ENCODE results near the gene ZNF710.

The ZNF710 gene

DNA sequence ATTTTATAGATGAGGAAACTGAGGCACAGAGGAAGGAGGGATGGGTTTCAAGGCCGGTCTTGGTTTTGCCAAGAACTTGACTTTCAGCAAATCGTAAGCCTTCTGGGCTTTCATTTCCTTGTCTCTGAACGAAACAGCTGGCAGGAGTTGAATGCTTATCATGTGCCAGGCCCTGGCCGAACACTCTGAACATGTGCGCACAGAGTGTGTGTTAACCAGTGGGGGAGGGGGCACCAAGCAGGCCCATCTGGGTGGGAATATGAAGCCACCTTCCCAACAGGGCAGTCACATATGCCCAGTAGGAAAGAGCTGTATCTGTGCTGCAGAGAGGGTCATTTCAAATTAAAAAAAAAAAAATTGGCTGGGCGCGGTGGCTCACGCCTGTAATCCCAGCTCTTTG lies 29.3 kb downstream of the ZNF710 start:
- TF ChIP-seq, protein P1, sequence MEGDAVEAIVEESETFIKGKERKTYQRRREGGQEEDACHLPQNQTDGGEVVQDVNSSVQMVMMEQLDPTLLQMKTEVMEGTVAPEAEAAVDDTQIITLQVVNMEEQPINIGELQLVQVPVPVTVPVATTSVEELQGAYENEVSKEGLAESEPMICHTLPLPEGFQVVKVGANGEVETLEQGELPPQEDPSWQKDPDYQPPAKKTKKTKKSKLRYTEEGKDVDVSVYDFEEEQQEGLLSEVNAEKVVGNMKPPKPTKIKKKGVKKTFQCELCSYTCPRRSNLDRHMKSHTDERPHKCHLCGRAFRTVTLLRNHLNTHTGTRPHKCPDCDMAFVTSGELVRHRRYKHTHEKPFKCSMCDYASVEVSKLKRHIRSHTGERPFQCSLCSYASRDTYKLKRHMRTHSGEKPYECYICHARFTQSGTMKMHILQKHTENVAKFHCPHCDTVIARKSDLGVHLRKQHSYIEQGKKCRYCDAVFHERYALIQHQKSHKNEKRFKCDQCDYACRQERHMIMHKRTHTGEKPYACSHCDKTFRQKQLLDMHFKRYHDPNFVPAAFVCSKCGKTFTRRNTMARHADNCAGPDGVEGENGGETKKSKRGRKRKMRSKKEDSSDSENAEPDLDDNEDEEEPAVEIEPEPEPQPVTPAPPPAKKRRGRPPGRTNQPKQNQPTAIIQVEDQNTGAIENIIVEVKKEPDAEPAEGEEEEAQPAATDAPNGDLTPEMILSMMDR (IDR thresholded peaks at IDR 0.05; ENCODE audit: low read depth, low read length, missing control alignments), result no peak
- H3K27ac ChIP-seq, result no peak overlapping the region
- in situ Hi-C loops (cut with HindIII; ENCODE audit: low pct_ligation_motif_present, low sequenced_read_pairs), result no loop called here
- H3K27me3 ChIP-seq (replicated peaks), result no peaks in the 10 kb centered on the region
- H3K4me3 ChIP-seq (ENCODE audit: low read depth, low read length), result no peak overlapping the region
- no peak for DNase-seq
- H3K36me3 ChIP-seq (replicated peaks), result no peaks in the 10 kb centered on the region

DNA sequence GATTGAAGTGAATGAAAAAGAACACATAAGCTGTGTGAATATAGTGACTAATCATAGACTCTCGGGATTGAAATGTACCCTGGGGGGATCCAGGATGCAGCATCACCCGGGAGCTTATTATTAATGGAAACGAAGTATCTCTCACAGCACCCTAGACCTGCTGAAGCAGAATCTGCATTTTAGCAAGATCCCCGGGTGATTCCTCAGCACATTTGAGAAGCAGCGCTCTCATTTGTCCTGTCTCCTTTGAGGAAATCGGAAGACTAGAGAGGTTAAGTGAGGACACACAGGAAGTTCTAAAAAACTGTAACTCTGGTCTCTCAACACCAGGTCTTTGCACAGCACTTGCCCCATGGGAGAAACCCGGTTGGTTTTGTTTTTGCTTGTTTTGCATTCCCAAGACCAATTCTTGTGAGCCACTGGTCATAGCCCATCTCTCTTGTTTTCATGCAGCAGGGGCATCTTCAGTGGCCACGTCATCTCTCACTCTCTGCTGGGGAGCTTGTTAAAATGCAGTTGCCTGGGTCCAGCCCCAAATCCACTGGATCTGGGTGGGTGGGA lies 30.2 kb downstream of the ZNF710 start:
- H3K36me3 ChIP-seq (replicated peaks), result no peaks in the 10 kb centered on the region
- in situ Hi-C loops (cut with HindIII; ENCODE audit: low pct_ligation_motif_present, low sequenced_read_pairs), result no loop called here
- no peaks in the 10 kb centered on the region for H3K27me3 ChIP-seq (replicated peaks)
- peak; percentile 38 for DNase-seq
- TF ChIP-seq, protein P1 (IDR thresholded peaks at IDR 0.05; ENCODE audit: low read depth, low read length, missing control alignments), result no peak
- no peak overlapping the region for H3K4me3 ChIP-seq (ENCODE audit: low read depth, low read length)
- H3K27ac ChIP-seq, result peak overlapping the region; percentile 46

DNA sequence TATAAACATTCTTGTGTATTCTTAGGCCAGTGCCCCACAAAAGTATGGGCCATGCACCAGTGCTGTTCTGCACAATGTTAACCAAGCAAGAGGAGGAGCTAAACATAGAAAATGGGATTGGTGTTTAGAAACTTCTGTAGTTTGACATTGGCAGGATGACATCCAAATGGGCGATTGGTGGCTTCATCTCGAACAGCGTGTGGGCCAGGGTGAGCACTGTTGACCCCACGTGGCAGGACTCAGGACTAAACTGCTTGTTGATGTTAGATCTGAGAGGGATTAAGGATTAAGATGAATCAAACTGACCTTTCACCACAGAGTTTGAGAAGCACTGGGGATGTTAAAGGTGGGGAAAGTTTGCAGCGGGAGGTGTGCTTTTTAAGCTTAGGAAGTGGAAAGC lies 31.9 kb downstream of the ZNF710 start:
- Histone ChIP-seq H3K27me3 (replicated peaks) (no peaks in the 10 kb centered on the region), H3K27ac (no peak overlapping the region), H3K36me3 (replicated peaks) (no peaks in the 10 kb centered on the region), H3K4me3 (ENCODE audit: low read depth, low read length) (no peak overlapping the region)
- in situ Hi-C loops (cut with HindIII; ENCODE audit: low pct_ligation_motif_present, low sequenced_read_pairs), result no loop called here
- no peak for DNase-seq
- TF ChIP-seq, protein P1 (IDR thresholded peaks at IDR 0.05; ENCODE audit: low read depth, low read length, missing control alignments), result no peak

DNA sequence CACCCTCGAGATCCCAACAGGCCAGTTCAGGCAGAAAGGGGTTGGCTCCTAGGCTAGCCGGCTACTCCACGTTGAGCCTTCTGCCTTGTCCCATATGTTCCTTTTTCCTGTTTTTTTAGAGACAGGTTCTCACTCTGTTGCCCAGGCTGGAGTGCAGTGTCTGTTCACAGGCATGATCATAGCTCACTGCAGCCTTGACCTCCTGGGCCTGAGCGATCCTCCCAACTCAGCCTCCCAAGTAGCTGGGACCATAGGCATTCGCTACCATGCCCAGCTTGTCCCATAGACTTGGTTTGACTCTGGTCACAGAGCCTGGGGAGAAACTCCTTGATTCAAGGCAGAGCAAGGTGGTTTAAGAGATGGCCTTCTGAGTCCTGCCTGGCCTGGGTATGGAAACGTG lies 32.3 kb downstream of the ZNF710 start:
- in situ Hi-C loops (cut with HindIII; ENCODE audit: low pct_ligation_motif_present, low sequenced_read_pairs), result no loop called here
- Histone ChIP-seq H3K27me3 (replicated peaks) (no peaks in the 10 kb centered on the region), H3K36me3 (replicated peaks) (no peaks in the 10 kb centered on the region), H3K27ac (no peak overlapping the region), H3K4me3 (ENCODE audit: low read depth, low read length) (no peak overlapping the region)
- no peak for DNase-seq
- TF ChIP-seq, protein P1 (IDR thresholded peaks at IDR 0.05; ENCODE audit: low read depth, low read length, missing control alignments), result no peak

DNA sequence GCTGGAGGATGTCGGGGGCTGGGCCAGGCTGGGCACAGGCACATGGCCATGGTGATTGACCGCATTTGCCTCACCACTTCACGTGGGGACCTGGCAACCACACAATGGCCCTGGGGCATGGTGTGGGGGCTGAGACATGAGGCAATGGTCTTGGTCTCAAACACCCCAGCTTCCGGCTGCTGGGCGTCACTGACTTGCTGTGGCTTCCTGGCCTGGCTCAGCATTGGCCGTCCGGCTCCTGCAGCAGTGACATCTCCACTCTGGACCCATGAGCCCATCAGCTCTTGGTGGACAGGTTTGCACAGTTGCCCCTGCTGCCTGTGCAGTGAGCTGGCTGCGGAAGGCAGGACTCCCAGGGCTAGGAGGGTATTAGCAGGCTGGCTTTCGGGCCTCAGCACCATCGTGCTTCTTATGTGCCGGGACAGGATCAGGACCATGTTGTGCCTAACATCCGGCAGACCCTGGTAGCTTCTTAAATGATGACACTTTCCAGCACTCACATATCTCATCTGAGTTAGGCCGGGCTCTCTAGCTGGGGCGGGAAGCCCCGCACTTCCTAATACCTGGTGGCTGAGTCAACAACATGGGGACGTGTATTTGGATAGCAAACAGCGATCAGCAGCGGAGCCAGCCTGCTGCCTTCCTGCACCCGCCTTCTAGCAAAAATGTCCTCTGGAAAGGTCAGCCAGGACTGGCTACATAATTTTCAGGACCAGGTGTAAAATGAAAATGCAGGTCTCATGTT lies 34.1 kb downstream of the ZNF710 start:
- Histone ChIP-seq H3K27ac (peak overlapping the region; percentile 21), H3K36me3 (replicated peaks) (no peaks in the 10 kb centered on the region), H3K4me3 (ENCODE audit: low read depth, low read length) (no peak overlapping the region), H3K27me3 (replicated peaks) (no peaks in the 10 kb centered on the region)
- in situ Hi-C loops (cut with HindIII; ENCODE audit: low pct_ligation_motif_present, low sequenced_read_pairs), result no loop called here
- peak; percentile 64 for DNase-seq
- TF ChIP-seq, protein P1 (IDR thresholded peaks at IDR 0.05; ENCODE audit: low read depth, low read length, missing control alignments), result no peak

Data from brain microvascular endothelial cell (primary cell).